ENCODE measurements around the gene MRM2.
A peak's percentile ranks its signal among the peaks of the same experiment; 100 is the strongest.

MRM2 gene

DNA sequence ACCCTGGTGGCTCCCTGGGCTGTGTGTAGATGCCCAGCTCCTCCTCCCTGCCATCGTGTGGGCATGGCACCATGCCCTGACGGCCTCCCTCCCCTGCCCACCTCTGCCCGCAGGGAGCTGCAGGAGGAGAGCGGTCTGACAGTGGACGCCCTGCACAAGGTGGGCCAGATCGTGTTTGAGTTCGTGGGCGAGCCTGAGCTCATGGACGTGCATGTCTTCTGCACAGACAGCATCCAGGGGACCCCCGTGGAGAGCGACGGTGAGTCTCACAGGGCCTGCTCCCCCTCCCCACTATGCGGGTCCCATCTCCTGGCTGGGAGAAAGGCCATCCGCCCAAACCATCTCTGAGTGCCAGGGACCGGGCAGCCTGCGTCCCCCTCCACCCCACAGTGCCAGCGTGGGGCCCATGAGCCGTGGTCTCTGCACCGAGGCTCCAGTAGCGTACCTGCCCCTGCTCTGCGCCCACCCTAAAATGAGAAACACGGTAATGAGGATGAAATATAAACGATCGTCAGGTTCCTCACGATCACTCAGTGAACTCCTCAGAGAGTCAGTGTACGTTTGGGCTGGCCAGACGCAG, 7.8 kb upstream of the MRM2 start:
- H3K27ac ChIP-seq: peak overlapping the region; percentile 55
- no peak for DNase-seq (ENCODE audit: low read depth, low spot score)

GRCh38 chr7:2248984-2249694, 7.1 kb upstream of the MRM2 start:
- H3K27ac ChIP-seq: peak overlapping the region; percentile 55

GRCh38 chr7:2247141-2247995, 5.4 kb upstream of the MRM2 start:
- H3K27ac ChIP-seq: no peak overlapping the region
- no peak for DNase-seq (ENCODE audit: low read depth, low spot score)

More at GRCh38 chr7:2248984-2249694, 7.1 kb upstream of the MRM2 start:
- DNase-seq (ENCODE audit: low read depth, low spot score): no peak

DNA sequence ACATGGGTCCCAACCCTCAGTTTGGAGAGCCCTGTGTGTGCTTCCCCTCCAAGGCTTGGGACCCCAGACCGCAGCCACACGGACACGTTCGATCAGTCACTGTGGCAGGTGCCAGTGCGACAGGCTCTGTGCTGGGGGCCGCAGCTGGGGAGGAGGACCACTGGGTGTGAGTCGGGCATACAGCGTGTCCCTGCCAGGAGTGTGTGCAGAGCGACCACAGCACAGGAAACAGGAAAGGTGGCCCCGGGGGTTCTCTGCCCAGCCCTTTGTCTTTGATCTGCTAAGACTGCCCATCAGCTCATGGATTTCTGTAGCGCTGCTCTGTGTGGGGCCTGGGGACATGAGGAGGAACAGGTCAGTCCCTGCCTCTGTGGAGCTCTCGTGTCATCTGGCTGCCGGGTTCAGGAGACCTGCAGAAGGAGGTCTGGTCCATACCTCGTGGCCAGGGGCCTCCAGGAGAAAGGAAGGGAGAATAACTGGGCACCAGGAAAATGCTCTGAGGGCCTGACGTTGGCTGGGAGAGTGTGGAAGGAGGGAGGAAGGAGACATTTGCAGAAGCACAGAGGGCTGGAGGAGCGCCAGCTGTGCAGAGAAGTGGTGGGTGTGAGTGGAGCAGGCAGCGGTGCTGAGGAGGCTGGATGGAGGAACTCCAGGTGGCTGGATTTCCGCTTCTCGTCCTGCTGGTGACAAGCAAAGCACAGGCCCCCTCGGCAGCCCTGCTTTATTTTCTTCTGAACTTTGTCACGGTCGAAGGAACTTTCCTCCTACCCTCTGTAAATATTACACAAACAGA, 4.1 kb upstream of the MRM2 start:
- no peak for DNase-seq (ENCODE audit: low read depth, low spot score)
- H3K27ac ChIP-seq: no peak overlapping the region

DNA sequence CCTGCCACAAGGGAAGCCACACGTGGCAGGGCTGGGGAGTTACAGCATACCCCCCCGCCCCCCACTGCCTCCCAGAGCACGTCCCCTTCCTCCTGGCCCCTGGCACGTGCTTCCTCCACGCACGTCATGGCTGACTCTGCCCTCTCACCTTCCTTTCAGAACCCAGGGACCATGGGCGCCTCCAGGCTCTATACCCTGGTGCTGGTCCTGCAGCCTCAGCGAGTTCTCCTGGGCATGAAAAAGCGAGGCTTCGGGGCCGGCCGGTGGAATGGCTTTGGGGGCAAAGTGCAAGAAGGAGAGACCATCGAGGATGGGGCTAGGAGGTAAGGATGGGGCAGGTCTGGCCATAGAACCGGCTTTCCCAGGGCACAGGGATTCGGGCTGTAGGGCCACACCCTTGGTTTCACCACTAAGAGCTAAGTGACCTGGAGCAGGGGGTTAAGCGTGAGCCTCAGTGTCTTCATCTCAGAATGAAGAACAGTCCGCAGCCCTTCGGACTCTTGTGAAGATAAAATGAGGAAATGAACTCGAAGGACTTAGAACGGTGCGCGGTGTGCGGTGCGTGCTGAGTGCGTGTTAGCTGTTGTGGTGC, 2.5 kb upstream of the MRM2 start:
- DNase-seq (ENCODE audit: low read depth, low spot score): no peak
- H3K27ac ChIP-seq: no peak overlapping the region

DNA sequence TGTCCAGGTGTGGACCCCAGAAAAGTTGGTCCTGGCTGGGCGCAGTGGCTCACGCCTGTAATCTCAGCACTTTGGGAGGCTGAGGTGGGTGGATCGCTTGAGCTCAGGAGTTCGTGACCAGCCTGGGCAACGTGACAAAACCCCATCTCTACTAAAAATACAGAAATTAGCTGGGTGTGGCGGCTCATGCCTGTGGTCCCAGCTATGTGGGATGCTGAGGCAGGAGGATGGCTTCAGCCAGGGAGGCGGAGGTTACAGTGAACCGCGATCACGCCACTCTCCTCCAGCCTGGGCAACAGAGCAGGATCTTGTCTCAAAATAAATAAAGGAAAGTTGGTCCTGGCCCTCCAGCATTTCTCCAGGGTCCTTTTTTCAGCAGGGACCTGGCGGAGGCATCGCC, 1.5 kb upstream of the MRM2 start:
- no peak for DNase-seq (ENCODE audit: low read depth, low spot score)
- H3K27ac ChIP-seq: no peak overlapping the region

- no peak for DNase-seq (ENCODE audit: low read depth, low spot score)
- no peak overlapping the region for H3K27ac ChIP-seq
Measured at GRCh38 chr7:2242541-2243429, 780 bp upstream of the MRM2 start.

GRCh38 chr7:2239242-2239641, 2.8 kb downstream of the MRM2 start:
- DNase-seq (ENCODE audit: low read depth, low spot score): no peak
- H3K27ac ChIP-seq: no peak overlapping the region

GRCh38 chr7:2237109-2237602, 4.8 kb downstream of the MRM2 start:
- H3K27ac ChIP-seq: peak overlapping the region; percentile 74

DNA sequence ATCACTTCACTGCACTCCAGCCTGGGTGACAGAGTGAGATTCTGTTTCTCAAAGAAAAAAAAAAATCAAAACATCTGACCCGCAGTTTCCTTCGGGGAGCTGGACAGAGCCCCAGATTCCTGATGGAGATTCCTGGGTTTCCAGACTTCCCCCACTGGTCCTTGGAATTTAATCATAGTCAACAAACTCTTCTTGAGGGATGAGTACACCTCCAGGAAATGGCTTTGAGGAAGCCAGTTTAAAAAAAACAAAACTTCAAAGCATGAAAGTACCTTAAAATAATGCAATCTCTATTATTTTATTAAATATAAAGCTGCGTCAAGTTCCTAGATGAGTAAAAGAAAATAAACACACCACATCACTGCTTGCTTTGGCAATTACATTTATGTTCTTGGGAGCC, 8.1 kb downstream of the MRM2 start:
- no peak for DNase-seq (ENCODE audit: low read depth, low spot score)
- no peak overlapping the region for H3K27ac ChIP-seq

More at GRCh38 chr7:2237109-2237602, 4.8 kb downstream of the MRM2 start:
- peak; percentile 45 for DNase-seq (ENCODE audit: low read depth, low spot score)

- H3K27ac ChIP-seq: peak within 1 kb of the TSS; percentile 10
- peak; percentile 20 for DNase-seq (ENCODE audit: low read depth, low spot score)
Measured at GRCh38 chr7:2232766-2233520, 9.1 kb downstream of the MRM2 start, which contains the start of gene MAD1L1. Gene MAD1L1, minus strand, starts transcription at chr7:2232945. Its CDS starts 2,812 bp downstream, at chr7:2230133.

DNA sequence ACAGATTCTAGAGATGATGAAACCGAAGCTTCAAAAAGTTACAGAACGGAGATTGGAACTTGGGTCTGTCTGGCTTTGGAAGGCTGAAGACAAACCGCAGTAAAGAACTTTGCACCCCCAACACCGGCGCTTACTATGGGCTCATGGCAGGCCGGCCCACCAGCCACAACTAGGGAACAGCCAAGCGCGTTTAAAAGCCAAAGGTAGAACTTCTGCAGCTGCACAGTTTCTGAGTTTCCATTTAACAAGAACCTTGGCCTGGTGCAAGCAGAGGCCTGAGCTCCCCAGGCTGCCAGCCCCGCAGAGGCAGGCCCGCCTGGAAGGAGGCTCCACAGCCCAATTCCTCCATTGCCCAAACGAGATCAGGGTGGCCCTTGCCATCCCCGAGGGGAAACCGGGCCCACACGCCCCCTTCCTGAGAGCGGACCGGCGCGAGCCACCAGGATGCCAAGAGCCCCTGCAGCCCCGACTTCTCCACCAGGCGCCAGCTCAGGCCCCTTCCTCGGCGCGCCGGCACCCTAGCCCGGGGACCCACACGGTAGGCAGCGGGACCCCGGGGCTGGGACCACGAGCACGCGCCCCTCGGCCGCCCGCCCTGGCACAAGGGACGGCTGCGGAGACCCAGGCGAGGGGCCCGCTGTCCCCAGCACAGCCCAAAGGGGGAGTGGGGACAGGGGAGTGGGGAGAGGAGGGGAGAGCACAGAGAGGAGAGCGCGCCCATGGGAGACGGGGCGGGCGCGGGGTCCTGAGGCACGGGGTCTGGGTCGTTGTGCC, 9.8 kb downstream of the MRM2 start:
- DNase-seq (ENCODE audit: low read depth, low spot score): no peak
- peak overlapping the region; percentile 10 for H3K27ac ChIP-seq

DNA sequence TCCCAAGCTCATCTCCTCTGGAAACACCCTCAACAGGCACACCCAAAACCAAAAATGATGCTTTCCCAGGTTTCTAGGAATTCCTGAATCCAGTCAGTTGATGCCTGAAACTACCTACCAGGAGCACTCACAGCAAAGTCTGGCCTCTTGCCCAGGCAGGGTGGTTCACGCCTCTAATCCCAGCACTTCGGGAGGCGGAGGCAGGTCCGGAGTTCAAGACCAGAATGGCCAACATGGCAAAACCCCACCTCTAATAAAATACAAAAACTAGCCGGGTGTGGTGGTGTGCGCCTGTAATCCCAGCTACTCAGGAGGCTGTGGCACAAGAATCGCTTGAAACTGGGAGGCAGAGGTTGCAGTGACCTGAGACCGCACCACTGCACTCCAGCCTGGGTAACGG, 11.1 kb downstream of the MRM2 start:
- no peak overlapping the region for H3K27ac ChIP-seq
- no peak for DNase-seq (ENCODE audit: low read depth, low spot score)

DNA sequence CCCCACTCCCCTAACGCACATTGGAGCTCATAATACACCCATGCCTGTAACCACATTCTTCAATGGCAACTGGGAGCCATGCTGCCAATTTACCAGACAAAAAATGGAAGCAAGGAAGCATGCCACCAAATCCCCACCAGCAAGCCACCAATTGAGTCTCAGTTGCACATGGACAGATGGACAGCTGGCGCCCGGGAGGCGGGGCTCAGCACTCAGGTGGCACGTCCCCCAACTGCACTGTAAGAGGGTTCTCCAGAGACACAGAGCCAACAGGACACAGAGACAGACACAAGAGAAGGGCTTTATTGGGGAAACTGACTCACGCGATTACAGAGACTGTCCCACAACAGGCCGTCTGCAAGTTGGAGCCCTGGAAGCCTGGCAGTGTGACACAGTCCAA, 11.8 kb downstream of the MRM2 start:
- DNase-seq (ENCODE audit: low read depth, low spot score): no peak
- no peak overlapping the region for H3K27ac ChIP-seq

DNA sequence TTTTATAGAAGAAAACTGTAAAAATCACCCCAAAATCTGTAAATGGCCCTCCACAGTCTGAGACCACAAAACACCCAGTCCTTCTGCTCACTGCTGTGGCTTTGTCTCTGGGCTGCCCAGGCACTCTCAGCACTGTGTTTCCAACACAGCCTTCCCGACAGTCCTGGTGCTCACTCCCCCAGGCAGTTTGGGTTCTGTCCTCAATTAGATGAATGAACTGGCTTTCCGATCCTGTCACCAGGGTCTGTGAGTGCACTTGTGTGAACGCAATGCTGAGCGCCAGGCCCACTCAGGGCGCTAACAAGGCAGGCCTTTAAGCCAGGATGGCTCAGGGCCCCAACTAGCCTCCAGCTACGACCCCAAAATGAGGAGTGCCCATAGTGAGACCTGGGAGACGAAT, 12.5 kb downstream of the MRM2 start:
- no peak overlapping the region for H3K27ac ChIP-seq
- DNase-seq (ENCODE audit: low read depth, low spot score): no peak

- no peak for DNase-seq (ENCODE audit: low read depth, low spot score)
- no peak overlapping the region for H3K27ac ChIP-seq
Measured at GRCh38 chr7:2228921-2229320, 13.1 kb downstream of the MRM2 start.

DNA sequence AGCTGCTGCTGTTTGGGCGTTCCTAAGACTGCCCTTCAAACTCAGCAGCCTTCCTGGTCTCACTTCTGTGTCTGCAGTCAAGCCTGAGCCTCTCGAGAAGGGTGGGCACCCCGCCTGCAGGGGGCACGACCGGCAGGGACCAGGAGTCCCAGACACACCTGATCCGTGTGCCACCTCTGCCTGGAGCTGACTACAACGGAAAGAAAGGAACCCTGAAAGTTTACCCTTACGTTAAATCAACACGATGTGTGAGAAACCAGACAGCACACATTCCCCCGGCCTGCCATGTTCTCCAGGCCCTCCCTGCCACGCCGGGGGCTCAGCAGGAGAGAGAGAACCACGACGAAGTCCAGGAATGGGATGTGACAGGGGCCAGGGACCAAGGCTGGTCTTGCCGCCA, 14.3 kb downstream of the MRM2 start:
- no peak for DNase-seq (ENCODE audit: low read depth, low spot score)
- no peak overlapping the region for H3K27ac ChIP-seq
